HepG2 (cell line): ENCODE measurements around the gene SKP1. TPM values are rescaled to one million over a fixed set of nuclear protein-coding genes. Genes with fewer than 3 reads are reported as not detected.

Experiments used
- BRD4 ChIP-seq: sonication (generic); formaldehyde crosslinking; IDR thresholded peaks from 2 replicates; pipeline ENCODE4 v1.4.0; 2020; ENCODE audit warnings: missing genetic modification reagents
- DMAP1 ChIP-seq: IDR thresholded peaks from 2 replicates; pipeline ENCODE4 v1.6.1; 2016
- DZIP1 ChIP-seq: sonication (generic); formaldehyde crosslinking; IDR thresholded peaks from 2 replicates; pipeline ENCODE4 v1.5.0; 2020; ENCODE audit warnings: mild to moderate bottlenecking, missing genetic modification reagents
- HNF4G ChIP-seq, 2 experiments: sonication (generic) in 1 of 2; formaldehyde crosslinking in 1 of 2; IDR thresholded peaks; 2 replicates each; pipeline versions ENCODE4 v1.4.0 to v1.6.1; 2011 to 2020; ENCODE audit warnings: borderline replicate concordance in 2 of 2, low read depth in 2 of 2, mild to moderate bottlenecking in 2 of 2, low read length in 1 of 2, missing genetic modification reagents in 1 of 2, moderate library complexity in 1 of 2
- HNRNPH1 ChIP-seq: fragments of 200-400 bp; formaldehyde crosslinking; optimal IDR thresholded peaks from 2 replicates; pipeline ENCODE3; 2017; ENCODE audit warnings: mild to moderate bottlenecking, low read depth, low read length
- IRF2 ChIP-seq: IDR thresholded peaks from 2 replicates; pipeline ENCODE4 v1.6.1; 2018; ENCODE audit warnings: missing genetic modification reagents, missing compliant biosample characterization
- JARID2 ChIP-seq: sonication (generic); formaldehyde crosslinking; IDR thresholded peaks from 2 replicates; pipeline ENCODE4 v1.8.1; 2023; ENCODE audit warnings: missing genetic modification reagents, inconsistent platforms; ENCODE audit not compliant: insufficient replicate concordance
- PATZ1 ChIP-seq: sonication (generic); formaldehyde crosslinking; IDR thresholded peaks from 2 replicates; pipeline ENCODE4 v1.4.0; 2020; ENCODE audit warnings: missing genetic modification reagents
- PHF20 ChIP-seq: sonication (generic); formaldehyde crosslinking; IDR thresholded peaks from 2 replicates; pipeline ENCODE4 v1.5.0; 2020; ENCODE audit warnings: mild to moderate bottlenecking, missing genetic modification reagents
- PHF21A ChIP-seq: sonication (generic); formaldehyde crosslinking; IDR thresholded peaks from 2 replicates; pipeline ENCODE4 v1.5.0; 2020; ENCODE audit warnings: mild to moderate bottlenecking, missing genetic modification reagents
- PRDM15 ChIP-seq: sonication (generic); formaldehyde crosslinking; IDR thresholded peaks from 2 replicates; pipeline ENCODE4 v1.4.0; 2020; ENCODE audit warnings: missing genetic modification reagents
- SNAPC2 ChIP-seq: sonication (generic); formaldehyde crosslinking; IDR thresholded peaks from 2 replicates; pipeline ENCODE4 v1.8.1; 2022; ENCODE audit warnings: mild to moderate bottlenecking, missing genetic modification reagents
- YY1 ChIP-seq: IDR thresholded peaks from 2 replicates; pipeline ENCODE4 v1.6.1; 2011; ENCODE audit warnings: low read length, low read depth, moderate library complexity, mild to moderate bottlenecking; ENCODE audit not compliant: insufficient read depth, insufficient replicate concordance
- ZFP37 ChIP-seq: sonication (generic); formaldehyde crosslinking; IDR thresholded peaks from 2 replicates; pipeline ENCODE4 v1.4.0; 2020; ENCODE audit warnings: missing genetic modification reagents, borderline replicate concordance
- ZNF121 ChIP-seq: sonication (generic); formaldehyde crosslinking; IDR thresholded peaks from 2 replicates; pipeline ENCODE4 v1.5.0; 2020; ENCODE audit warnings: mild to moderate bottlenecking, missing genetic modification reagents
- ZNF335 ChIP-seq: sonication (generic); formaldehyde crosslinking; IDR thresholded peaks from 2 replicates; pipeline ENCODE4 v1.4.0; 2020; ENCODE audit warnings: missing genetic modification reagents
- ZNF501 ChIP-seq: sonication (generic); formaldehyde crosslinking; IDR thresholded peaks from 2 replicates; pipeline ENCODE4 v1.5.1; 2020; ENCODE audit warnings: mild to moderate bottlenecking, moderate library complexity, missing genetic modification reagents
- ZNF766 ChIP-seq: sonication (generic); formaldehyde crosslinking; IDR thresholded peaks from 2 replicates; pipeline ENCODE4 v1.5.0; 2020; ENCODE audit warnings: missing genetic modification reagents, borderline replicate concordance
- ZSCAN31 ChIP-seq: sonication (generic); formaldehyde crosslinking; IDR thresholded peaks from 2 replicates; pipeline ENCODE4 v1.5.0; 2020; ENCODE audit warnings: low read depth, mild to moderate bottlenecking, missing genetic modification reagents
- polyA plus RNA-seq, 8 experiments: library from polyadenylated mRNA; depleted of rRNA in 3 of 8; stranded (reverse) in 7 of 8; unstranded in 1 of 8; fragments of >200 nt; fragmentation: Illumina TruSeq in 4 of 8; extraction: Trizol in 4 of 8; gene quantifications; 2 replicates each; pipeline versions ENCODE4 v1.2.1 to v1.2.3, GENCODE V29; 2011 to 2016; ENCODE audit warnings: low read depth in 4 of 8, missing spikeins in 1 of 8, mixed read lengths in 1 of 8; ENCODE audit not compliant: insufficient read depth in 1 of 8
- total RNA-seq, 5 experiments: library from RNA; depleted of rRNA; stranded (reverse); fragments of >200 nt; fragmentation: Illumina TruSeq; extraction: Trizol; gene quantifications; 2 replicates each; pipeline ENCODE4 v1.2.3, GENCODE V29; 2016; ENCODE audit warnings: low read depth in 1 of 5

The SKP1 gene
- total and polyA plus RNA-seq, 2 of the 13 experiments (the other 11 are each of a cell fraction or from before 2014, with no cell fraction given), result 134 to 340 TPM

GRCh38 chr5:134114886-134115805 lies 61.6 kb downstream of the SKP1 start (continued):
- TF ChIP-seq PRDM15 (CRISPR knock-in tag), result no peak
- TF ChIP-seq ZFP37 (CRISPR knock-in tag), result no peak
- no peak for TF ChIP-seq ZSCAN31 (CRISPR knock-in tag)
- TF ChIP-seq IRF2 (CRISPR knock-in tag), result no peak
- TF ChIP-seq HNF4G (IDR thresholded peaks at IDR 0.05; ENCODE audit: borderline replicate concordance, low read depth, low read length), result no peak
- no peak for TF ChIP-seq HNF4G (CRISPR knock-in tag; IDR thresholded peaks at IDR 0.05; ENCODE audit: borderline replicate concordance, low read depth)
- TF ChIP-seq YY1, result no peak
- TF ChIP-seq JARID2 (CRISPR knock-in tag), result no peak
- TF ChIP-seq DMAP1, result no peak
- TF ChIP-seq SNAPC2, result no peak
- TF ChIP-seq PHF20 (CRISPR knock-in tag), result no peak
- TF ChIP-seq HNRNPH1, result no peak
- no peak for TF ChIP-seq ZNF121 (CRISPR knock-in tag)
- no peak for TF ChIP-seq ZNF766 (CRISPR knock-in tag)
- no peak for TF ChIP-seq ZNF501 (CRISPR knock-in tag)
- peak; percentile 69; the same call in 1 of the 2 replicates for TF ChIP-seq PATZ1
- no peak for TF ChIP-seq DZIP1 (CRISPR knock-in tag)
- no peak for TF ChIP-seq BRD4
- TF ChIP-seq ZNF335 (CRISPR knock-in tag), result no peak
- no peak for TF ChIP-seq PHF21A
